Endothelial cell of umbilical vein (primary cell): ENCODE results near the gene JDP2. TPM values are rescaled to one million over a fixed set of nuclear protein-coding genes. Genes with fewer than 3 reads are reported as not detected.

ENCODE experiments used
- BruUV-seq: library from RNA; stranded (reverse); fragments of 400-500 nt; replicated peaks from 2 replicates; lab custom pipeline; 2021; lab: Mats Ljungman, UMichigan
- CTCF ChIA-PET: fragments of 300-600, 350-600 bp; sonication (Branson Sonifier 250); formaldehyde crosslinking; loops from one replicate; lab custom pipeline; 2021; ENCODE audit warnings: antibody characterized with exemption, inconsistent platforms; lab: Charles Lee
- POLR2A ChIA-PET: fragments of 300-600, 350-600 bp; sonication (Branson Sonifier 250); formaldehyde crosslinking; loops from one replicate; lab custom pipeline; 2021; ENCODE audit warnings: antibody characterized with exemption, inconsistent platforms; lab: Charles Lee
- DNase-seq: peaks from one replicate; pipeline ENCODE4 v3.0.0-alpha.2; 2011; ENCODE audit warnings: low read depth, low spot score
- FAIRE-seq: peaks from 2 replicates; lab custom pipeline; 2011; peaks lifted over from hg19 to GRCh38; lab: Jason Lieb, UNC
- H2AFZ ChIP-seq: 2 replicates; pipeline ENCODE4 v1.6.0; 2012; ENCODE audit warnings: low read depth, low read length, control low read depth, inconsistent platforms
- H3K27ac ChIP-seq: 2 replicates; pipeline ENCODE4 v1.5.1; 2011; ENCODE audit warnings: low read depth, mild to moderate bottlenecking, control low read depth, low read length, moderate library complexity; ENCODE audit not compliant: insufficient read depth
- H3K27me3 ChIP-seq, 2 experiments: 2 replicates each; pipeline versions ENCODE4 v1.6.0 to v1.6.1; 2011; ENCODE audit warnings: low read length in 2 of 2, mixed read lengths in 1 of 2; ENCODE audit not compliant: control insufficient read depth in 2 of 2, insufficient read depth in 2 of 2
- H3K36me3 ChIP-seq, 2 experiments: 2 replicates in 1 of 2; 3 replicates in 1 of 2; pipeline ENCODE4 v1.5.1; 2011; ENCODE audit warnings: low read length in 2 of 2, mild to moderate bottlenecking in 1 of 2, moderate library complexity in 1 of 2; ENCODE audit not compliant: control insufficient read depth in 2 of 2, insufficient read depth in 2 of 2; ENCODE audit errors: extremely low read depth in 1 of 2
- H3K4me1 ChIP-seq: 3 replicates; pipeline ENCODE4 v1.5.1; 2011; ENCODE audit warnings: mild to moderate bottlenecking, low read length; ENCODE audit not compliant: control insufficient read depth, insufficient read depth; ENCODE audit errors: extremely low read depth
- H3K4me2 ChIP-seq: 2 replicates; pipeline ENCODE4 v1.6.1; 2011; ENCODE audit warnings: low read length, control low read depth, mixed read lengths; ENCODE audit not compliant: insufficient read depth
- H3K4me3 ChIP-seq, 3 experiments: fragments of 200-600 bp in 1 of 3; sonication (generic), shearing (Covaris generic) in 1 of 3; replicated peaks in 1 of 3; 2 replicates each; pipeline ENCODE4 v1.5.1; 2011 to 2016; ENCODE audit warnings: control low read depth in 3 of 3, low read length in 3 of 3, mild to moderate bottlenecking in 2 of 3, inconsistent platforms in 1 of 3, low read depth in 1 of 3, moderate library complexity in 1 of 3; ENCODE audit not compliant: insufficient read depth in 1 of 3
- H3K79me2 ChIP-seq: 2 replicates; pipeline ENCODE4 v1.6.0; 2012; ENCODE audit warnings: low read length, inconsistent platforms; ENCODE audit not compliant: control insufficient read depth, insufficient read depth
- H3K9ac ChIP-seq: replicated peaks from 2 replicates; pipeline ENCODE3; 2011; ENCODE audit warnings: low read length, control low read depth; ENCODE audit not compliant: insufficient read depth; ENCODE audit errors: extremely low read depth
- H3K9me1 ChIP-seq: replicated peaks from 3 replicates; pipeline ENCODE4 v1.6.0; 2011; ENCODE audit warnings: mild to moderate bottlenecking, low read length; ENCODE audit not compliant: control insufficient read depth, insufficient read depth; ENCODE audit errors: extremely low read depth
- H3K9me3 ChIP-seq: replicated peaks from 2 replicates; pipeline ENCODE4 v1.5.1; 2012; ENCODE audit warnings: low read length, inconsistent platforms; ENCODE audit not compliant: control insufficient read depth, insufficient read depth
- H4K20me1 ChIP-seq: replicated peaks from 2 replicates; pipeline ENCODE3; 2011; ENCODE audit warnings: mild to moderate bottlenecking, low read length; ENCODE audit not compliant: control insufficient read depth, insufficient read depth; ENCODE audit errors: extremely low read depth
- CTCF ChIP-seq, 2 donors: IDR thresholded peaks; 1 replicate in 1 of 2; 2 replicates in 1 of 2; pipeline ENCODE4 v1.5.1; 2011; ENCODE audit warnings: low read length in 2 of 2, mild to moderate bottlenecking in 2 of 2, moderate library complexity in 2 of 2, control low read depth in 1 of 2, inconsistent platforms in 1 of 2, low read depth in 1 of 2; ENCODE audit not compliant: insufficient read depth in 1 of 2; ENCODE audit errors: extremely low read depth in 1 of 2
- GATA2 ChIP-seq: IDR thresholded peaks from 2 replicates; pipeline ENCODE4 v1.7.0; 2011; ENCODE audit warnings: low read depth, mild to moderate bottlenecking, moderate library complexity, mixed read lengths, low read length; ENCODE audit not compliant: insufficient read length, insufficient read depth
- JUN ChIP-seq: IDR thresholded peaks from 2 replicates; pipeline ENCODE4 v1.6.1; 2011; ENCODE audit warnings: borderline replicate concordance, low read depth; ENCODE audit not compliant: insufficient read length, insufficient read depth
- MAX ChIP-seq: IDR thresholded peaks from 2 replicates; pipeline ENCODE4 v1.6.1; 2011; ENCODE audit not compliant: insufficient read depth, insufficient read length
- dilution Hi-C: fragments of 300-500 bp; cut with MboI; formaldehyde crosslinking; loops from one replicate; pipeline ENCODE4 v1.15.0; 2019; ENCODE audit warnings: low sequenced_read_pairs; ENCODE audit not compliant: extremely low pct_ligation_motif_present
- intact Hi-C: fragments of 100-400 bp; cut with micrococcal nuclease; formaldehyde crosslinking; loops from one replicate; pipeline ENCODE4 v1.10.0; 2022
- polyA plus RNA-seq, 4 experiments: library from polyadenylated mRNA; depleted of rRNA in 3 of 4; stranded (reverse) in 3 of 4; unstranded in 1 of 4; fragments of >200 nt; gene quantifications; 2 replicates each; pipeline versions ENCODE4 v1.2.1 to v1.2.3, GENCODE V29; 2011 to 2012; ENCODE audit warnings: missing spikeins in 1 of 4
- total RNA-seq: library from RNA; stranded (reverse); gene quantifications from 2 replicates; pipeline ENCODE4 v1.2.3, GENCODE V29; 2021

JDP2 gene
- total and polyA plus RNA-seq, 2 donors (not counting 3 experiments of a cell fraction or from before 2014, with no cell fraction given), result 3.2 to 10.6 TPM

GRCh38 chr14:75521415-75522199 is 93.8 kb downstream of the JDP2 start:
- Histone ChIP-seq H4K20me1 (no peaks in the 10 kb centered on the region), H3K27ac (no peak overlapping the region), H3K4me2 (no peak overlapping the region), H3K79me2 (no peaks in the 10 kb centered on the region), H3K9me3 (no peaks in the 10 kb centered on the region), H3K4me1 (peaks cover 25% of the 10 kb centered on the region), H2AFZ (no peak overlapping the region), H3K9ac (no peak overlapping the region), H3K36me3 (no peaks in the 10 kb centered on the region), H3K4me3 (no peak overlapping the region), H3K9me1 (no peaks in the 10 kb centered on the region), H3K27me3 (no peaks in the 10 kb centered on the region)
- intact Hi-C loops (loop anchor here (5.0 kb wide), 1 partner anchor 126 kb away; no protein-coding TSS in a partner anchor), dilution Hi-C loops (no loop called here)
- BruUV-seq, result no TSS peak
- TF ChIP-seq MAX (no peak), CTCF (IDR thresholded peaks at IDR 0.05; ENCODE audit: extremely low read depth in 1 of 2, insufficient read depth in 1 of 2, low read depth in 1 of 2, low read length in 2 of 2) (no peak), GATA2 (no peak), JUN (no peak)
- CTCF ChIA-PET, result interaction anchor here (0.8 to 7.6 kb wide), 4 partner anchors 12 to 133 kb away, joined by 3 to 89 read pairs (median 4); no protein-coding TSS in a partner anchor
- no peak for DNase-seq
- POLR2A ChIA-PET, result interaction anchor here (0.5 kb wide), 1 partner anchor 636 kb away, joined by 3 read pairs; no protein-coding TSS in a partner anchor
- FAIRE-seq, result no peak
